GM12892 (cell line): ENCODE measurements around the gene PPP1R13B.

Experiments
- POLR2A ChIP-seq: IDR thresholded peaks from 2 replicates; pipeline ENCODE4 v1.6.1; 2011; ENCODE audit warnings: low read depth, low read length, control low read depth
- POLR2AphosphoS5 ChIP-seq: IDR thresholded peaks from 2 replicates; pipeline ENCODE4 v1.6.1; 2011; ENCODE audit warnings: low read depth, low read length, control low read depth
- TAF1 ChIP-seq: IDR thresholded peaks from 2 replicates; pipeline ENCODE4 v1.6.1; 2011; ENCODE audit warnings: low read depth, mild to moderate bottlenecking, control low read depth, low read length, borderline replicate concordance

DNA sequence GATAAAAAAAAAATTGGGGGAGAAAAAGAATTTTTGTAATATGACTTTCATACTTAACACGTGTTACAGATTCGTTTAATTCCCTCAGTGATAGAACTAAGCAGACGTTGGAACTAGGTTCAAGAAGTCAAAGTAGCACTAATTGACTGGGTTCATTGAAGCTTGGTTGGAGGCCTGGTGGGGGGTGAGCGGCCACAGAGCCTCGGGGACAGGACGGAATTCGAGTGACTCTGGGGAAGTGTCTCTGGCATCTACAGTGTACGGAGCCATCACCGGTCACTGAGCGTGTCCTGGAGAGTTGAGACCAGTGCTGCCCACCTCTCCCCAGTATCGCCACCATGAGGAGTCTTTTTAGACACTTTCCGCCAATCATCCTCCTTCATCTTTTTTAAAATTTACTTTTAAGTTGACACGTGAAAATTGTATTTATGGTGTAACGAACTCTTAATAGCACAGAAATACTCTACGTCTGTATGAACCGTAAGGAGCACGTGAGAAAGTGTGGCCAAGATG, 130.4 kb downstream of the PPP1R13B start:
- TF ChIP-seq POLR2A: no peak
- no peak for TF ChIP-seq TAF1
- no peak for TF ChIP-seq POLR2AphosphoS5
